ENCODE results near the gene LRP10. TPM values are rescaled to one million over a fixed set of nuclear protein-coding genes. Genes with fewer than 3 reads are reported as not detected.

LRP10 gene
- total and polyA plus RNA-seq, 2 of the 8 experiments (the other 6 are each of a cell fraction or from before 2014, with no cell fraction given), result 12.4 to 15.6 TPM

- TF ChIP-seq JUND (IDR thresholded peaks at IDR 0.05; ENCODE audit: low read length), result no peak
These were observed 15.9 kb downstream of the LRP10 start (continued) for GRCh38 chr14:22887260-22887989.
